ENCODE measurements around the gene RND3. TPM values are rescaled to one million over a fixed set of nuclear protein-coding genes. Genes with fewer than 3 reads are reported as not detected.

Gene RND3
- total RNA-seq, 1 donor from 2014 or later = 59.1 TPM

DNA sequence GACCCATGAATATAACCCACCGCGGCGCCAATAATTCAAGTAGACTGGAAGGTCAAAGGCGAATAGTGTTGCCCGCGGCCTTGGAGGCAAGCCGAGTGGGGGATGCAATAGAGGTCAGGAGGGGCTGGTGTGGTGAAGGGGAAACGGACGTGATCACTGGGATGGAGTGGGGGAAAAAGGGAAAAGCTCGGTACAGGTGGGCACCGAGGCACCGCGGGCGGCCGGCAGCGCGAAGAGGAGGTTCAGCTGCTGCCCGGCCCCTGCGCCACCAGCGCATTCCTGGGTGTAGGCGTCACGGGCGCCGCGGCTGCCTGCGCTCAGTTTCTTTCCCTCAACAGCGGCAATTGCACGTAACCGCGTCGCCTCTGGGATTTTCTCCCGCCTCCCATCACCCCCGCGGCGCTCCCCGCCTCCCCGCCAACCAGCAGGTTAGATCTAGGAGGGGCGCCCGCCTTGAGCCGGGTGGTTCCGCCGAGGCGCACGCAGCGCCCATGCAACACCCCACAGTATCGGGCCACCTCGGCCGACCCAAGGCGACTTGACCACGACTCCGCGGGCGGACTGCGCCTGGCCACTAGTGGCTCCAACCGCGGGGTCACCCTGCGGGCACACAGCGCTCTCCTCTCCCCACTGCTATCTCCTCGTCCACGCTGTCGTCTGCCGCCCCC is 1.5 kb downstream of the RND3 start:
- no peak for DNase-seq (ENCODE audit: low read depth)
- TF ChIP-seq CTCF (conservative IDR thresholded peaks at IDR 0.05; ENCODE audit: low read depth, low read length) = no peak
- peak overlapping the region; percentile 91 for H3K4me3 ChIP-seq (ENCODE audit: low read depth, low read length)

- peak; percentile 18 for TF ChIP-seq CTCF (conservative IDR thresholded peaks at IDR 0.05; ENCODE audit: low read depth, low read length)
- no peak for DNase-seq (ENCODE audit: low read depth)
- peak overlapping the region; percentile 91 for H3K4me3 ChIP-seq (ENCODE audit: low read depth, low read length)
These were observed 2.2 kb downstream of the RND3 start for GRCh38 chr2:150485114-150485870.

GRCh38 chr2:150484461-150485021 is 2.9 kb downstream of the RND3 start:
- no peak for TF ChIP-seq CTCF (conservative IDR thresholded peaks at IDR 0.05; ENCODE audit: low read depth, low read length)
- H3K4me3 ChIP-seq (ENCODE audit: low read depth, low read length) = peak overlapping the region; percentile 91
- DNase-seq (ENCODE audit: low read depth) = no peak

GRCh38 chr2:150484006-150484405 is 3.5 kb downstream of the RND3 start:
- peak overlapping the region; percentile 91 for H3K4me3 ChIP-seq (ENCODE audit: low read depth, low read length)
- no peak for TF ChIP-seq CTCF (conservative IDR thresholded peaks at IDR 0.05; ENCODE audit: low read depth, low read length)
- no peak for DNase-seq (ENCODE audit: low read depth)

DNA sequence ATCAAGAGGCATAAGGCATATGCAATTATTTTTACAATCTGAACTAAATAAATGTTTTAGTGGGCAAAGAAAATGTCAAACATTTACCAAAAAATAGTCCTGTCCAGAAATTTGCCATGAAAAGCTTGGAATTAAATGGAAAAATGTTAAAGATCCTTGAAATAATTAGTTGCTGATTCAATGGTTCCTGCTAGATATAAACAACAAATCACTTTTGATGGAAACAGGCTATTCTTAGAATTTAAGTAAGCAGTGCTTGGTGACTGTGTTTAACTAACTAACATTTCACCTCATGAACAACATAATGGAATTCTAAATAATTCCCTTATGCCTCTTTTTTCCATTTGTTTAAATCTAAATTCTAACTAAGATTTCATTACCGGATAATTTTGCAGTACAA is 3.9 kb downstream of the RND3 start:
- TF ChIP-seq CTCF (conservative IDR thresholded peaks at IDR 0.05; ENCODE audit: low read depth, low read length) = no peak
- DNase-seq (ENCODE audit: low read depth) = no peak
- H3K4me3 ChIP-seq (ENCODE audit: low read depth, low read length) = peak overlapping the region; percentile 0

DNA sequence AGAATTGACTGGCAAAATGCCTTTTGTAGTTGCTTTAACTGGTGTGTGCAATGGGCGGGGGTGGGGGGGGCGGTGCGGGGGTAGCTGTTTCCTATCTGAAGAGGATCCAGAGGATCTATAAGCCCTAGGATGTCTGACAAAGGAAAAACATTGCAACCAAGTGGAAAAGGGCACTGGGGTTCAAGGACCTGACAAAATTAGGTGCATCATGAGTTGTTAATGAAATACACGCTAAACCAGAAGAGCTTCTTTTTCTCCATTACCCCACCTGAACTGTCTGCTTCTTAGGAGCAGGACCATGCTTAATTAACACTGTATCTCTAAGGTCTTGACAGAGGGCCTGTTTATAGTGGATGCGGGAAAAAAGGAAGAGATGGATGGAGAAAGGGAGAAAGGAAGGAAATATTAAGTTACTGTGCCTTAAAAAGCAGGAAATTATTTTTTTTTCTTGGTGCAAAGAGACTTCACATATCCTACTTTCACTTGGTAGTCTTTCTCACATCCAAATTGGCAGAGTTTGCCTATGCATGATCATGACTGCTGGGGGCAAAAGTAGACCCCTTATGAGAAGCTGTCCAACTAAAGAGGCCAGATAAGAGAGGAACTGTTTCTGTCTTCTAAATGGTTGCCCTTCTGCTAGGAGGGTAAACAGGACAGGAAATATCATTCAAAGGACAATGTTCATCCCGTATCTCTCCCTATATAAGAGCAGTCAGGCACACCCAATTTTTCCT is 4.6 kb downstream of the RND3 start:
- TF ChIP-seq CTCF (conservative IDR thresholded peaks at IDR 0.05; ENCODE audit: low read depth, low read length) = no peak
- no peak for DNase-seq (ENCODE audit: low read depth)
- H3K4me3 ChIP-seq (ENCODE audit: low read depth, low read length) = peak overlapping the region; percentile 0
